ENCODE measurements around the gene FMNL2. TPM values are rescaled to one million over a fixed set of nuclear protein-coding genes. Genes with fewer than 3 reads are reported as not detected.
A peak's percentile ranks its signal among the peaks of the same experiment; 100 is the strongest.

The FMNL2 gene
- total RNA-seq, 1 donor from 2014 or later: 108 TPM

GRCh38 chr2:152556506-152556905 lies 221.5 kb downstream of the FMNL2 start:
- peaks cover 8% of the 10 kb centered on the region for H3K4me1 Mint-ChIP-seq (ENCODE audit: low read depth)
- H3K4me3 Mint-ChIP-seq (ENCODE audit: low read depth): no peak overlapping the region
- DNase-seq (ENCODE audit: low spot score, unreplicated experiment): no peak
- H3K27ac Mint-ChIP-seq: no peak overlapping the region
- H3K27me3 Mint-ChIP-seq: no peaks in the 10 kb centered on the region
- peaks cover 20% of the 10 kb centered on the region for H3K36me3 Mint-ChIP-seq (ENCODE audit: insufficient read depth)
- no peaks in the 10 kb centered on the region for H3K9me3 Mint-ChIP-seq (ENCODE audit: low read depth)
- TF ChIP-seq CTCF (IDR thresholded peaks at IDR 0.05; ENCODE audit: unreplicated experiment): no peak

GRCh38 chr2:152557273-152557888 lies 222.4 kb downstream of the FMNL2 start:
- Mint-ChIP-seq H3K27me3 (no peaks in the 10 kb centered on the region), H3K4me1 (ENCODE audit: low read depth) (peaks cover 11% of the 10 kb centered on the region), H3K36me3 (ENCODE audit: insufficient read depth) (peaks cover 25% of the 10 kb centered on the region), H3K9me3 (ENCODE audit: low read depth) (no peaks in the 10 kb centered on the region), H3K27ac (no peak overlapping the region), H3K4me3 (ENCODE audit: low read depth) (no peak overlapping the region)
- no peak for DNase-seq (ENCODE audit: low spot score, unreplicated experiment)
- no peak for TF ChIP-seq CTCF (IDR thresholded peaks at IDR 0.05; ENCODE audit: unreplicated experiment)

GRCh38 chr2:152558158-152558984 lies 223.4 kb downstream of the FMNL2 start:
- no peak overlapping the region for H3K4me3 Mint-ChIP-seq (ENCODE audit: low read depth)
- peaks cover 10% of the 10 kb centered on the region for H3K4me1 Mint-ChIP-seq (ENCODE audit: low read depth)
- no peaks in the 10 kb centered on the region for H3K9me3 Mint-ChIP-seq (ENCODE audit: low read depth)
- TF ChIP-seq CTCF (IDR thresholded peaks at IDR 0.05; ENCODE audit: unreplicated experiment): no peak
- DNase-seq (ENCODE audit: low spot score, unreplicated experiment): no peak
- no peaks in the 10 kb centered on the region for H3K27me3 Mint-ChIP-seq
- H3K27ac Mint-ChIP-seq: no peak overlapping the region
- H3K36me3 Mint-ChIP-seq (ENCODE audit: insufficient read depth): peaks cover 26% of the 10 kb centered on the region

GRCh38 chr2:152559008-152559407 lies 224.0 kb downstream of the FMNL2 start:
- peak overlapping the region; percentile 17 for H3K27ac Mint-ChIP-seq
- peaks cover 13% of the 10 kb centered on the region for H3K4me1 Mint-ChIP-seq (ENCODE audit: low read depth)
- no peak overlapping the region for H3K4me3 Mint-ChIP-seq (ENCODE audit: low read depth)
- peaks cover 29% of the 10 kb centered on the region for H3K36me3 Mint-ChIP-seq (ENCODE audit: insufficient read depth)
- no peaks in the 10 kb centered on the region for H3K27me3 Mint-ChIP-seq
- H3K9me3 Mint-ChIP-seq (ENCODE audit: low read depth): no peaks in the 10 kb centered on the region
- TF ChIP-seq CTCF (IDR thresholded peaks at IDR 0.05; ENCODE audit: unreplicated experiment): no peak
- no peak for DNase-seq (ENCODE audit: low spot score, unreplicated experiment)

- no peak for DNase-seq (ENCODE audit: low spot score, unreplicated experiment)
- no peak overlapping the region for H3K4me3 Mint-ChIP-seq (ENCODE audit: low read depth)
- no peaks in the 10 kb centered on the region for H3K9me3 Mint-ChIP-seq (ENCODE audit: low read depth)
- H3K27me3 Mint-ChIP-seq: no peaks in the 10 kb centered on the region
- peaks cover 9% of the 10 kb centered on the region for H3K4me1 Mint-ChIP-seq (ENCODE audit: low read depth)
- no peak overlapping the region for H3K27ac Mint-ChIP-seq
- peaks cover 34% of the 10 kb centered on the region for H3K36me3 Mint-ChIP-seq (ENCODE audit: insufficient read depth)
- TF ChIP-seq CTCF (IDR thresholded peaks at IDR 0.05; ENCODE audit: unreplicated experiment): no peak
These were observed 225.2 kb downstream of the FMNL2 start for GRCh38 chr2:152560166-152560565.
